ENCODE data around the gene ELL3.
"Not testable (repeated sequence)": the region's sequence is repeated elsewhere in the genome, so short reads cannot be mapped to it uniquely, and the experiment has no call there.

ELL3 gene

DNA sequence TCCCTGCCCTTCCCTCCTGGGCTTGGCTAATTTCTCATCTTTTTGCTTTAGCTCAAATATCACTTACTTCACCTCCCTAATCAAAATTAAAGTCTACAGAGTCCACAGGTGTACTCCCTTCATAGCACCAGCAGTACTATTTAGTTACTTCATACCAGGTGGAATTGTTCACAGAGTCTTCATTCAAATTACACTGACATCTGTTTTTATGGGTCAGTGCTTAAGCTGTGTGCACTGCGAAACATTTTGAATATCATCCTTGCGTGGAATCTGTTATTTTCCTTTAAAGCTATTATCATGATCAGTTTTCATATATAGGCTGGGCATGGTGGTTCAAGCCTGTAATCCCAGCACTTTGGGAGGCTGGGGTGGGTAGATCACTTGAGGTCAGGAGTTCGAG is 12.6 kb upstream of the ELL3 start:
- no peak for FAIRE-seq

DNA sequence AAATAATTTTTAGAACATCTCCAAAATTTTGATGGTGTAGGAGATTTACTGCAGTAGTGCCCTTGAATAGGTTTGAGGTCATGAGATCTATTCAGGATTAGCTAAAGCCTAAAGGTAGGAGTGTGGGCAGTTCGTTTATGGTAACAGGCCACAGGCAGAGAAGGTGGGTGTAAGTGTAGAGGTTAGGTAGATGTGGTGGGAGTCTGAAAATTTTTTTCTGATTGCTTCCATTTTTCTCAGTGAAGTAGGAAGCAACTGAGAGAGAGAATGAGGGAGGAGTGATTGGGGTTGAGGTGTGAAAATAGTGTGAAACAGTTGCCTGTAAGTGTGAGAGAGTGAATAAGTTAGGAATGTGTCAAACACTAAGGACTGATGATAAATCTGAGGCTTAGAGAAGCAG is 2.2 kb upstream of the ELL3 start:
- no peak for FAIRE-seq

GRCh38 chr15:43777267-43777914 is 625 bp upstream of the ELL3 start:
- FAIRE-seq: no peak

GRCh38 chr15:43776101-43776717 is 557 bp downstream of the ELL3 start:
- FAIRE-seq: no peak

DNA sequence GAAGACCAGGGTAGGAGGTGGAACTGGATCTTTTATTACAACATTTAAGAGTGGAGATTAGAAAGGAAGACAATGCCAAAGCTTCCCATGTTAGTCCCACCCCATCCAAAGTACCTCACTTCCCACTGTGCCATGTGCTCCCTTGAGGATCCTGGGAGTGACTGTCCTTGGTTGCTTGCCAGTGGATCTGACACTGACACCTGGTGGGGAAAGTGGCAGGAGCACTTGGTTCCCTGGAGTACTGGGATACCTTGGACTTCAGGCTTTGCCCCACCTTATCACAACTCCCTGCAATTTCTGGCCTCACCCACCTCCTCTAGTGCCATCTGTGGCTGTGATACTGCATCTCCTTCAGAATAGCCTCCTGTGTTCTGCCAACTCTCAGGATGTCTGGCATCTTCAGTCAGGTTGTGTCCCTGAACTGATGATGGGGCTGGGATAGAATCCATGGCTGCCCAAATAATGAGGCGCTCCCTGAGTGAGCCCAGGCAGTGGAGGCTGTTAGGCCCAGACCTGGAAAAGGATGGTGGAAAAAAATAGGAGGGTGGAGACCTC is 1.3 kb downstream of the ELL3 start:
- no peak for FAIRE-seq

GRCh38 chr15:43774062-43774461 is 2.7 kb downstream of the ELL3 start:
- no peak for FAIRE-seq

DNA sequence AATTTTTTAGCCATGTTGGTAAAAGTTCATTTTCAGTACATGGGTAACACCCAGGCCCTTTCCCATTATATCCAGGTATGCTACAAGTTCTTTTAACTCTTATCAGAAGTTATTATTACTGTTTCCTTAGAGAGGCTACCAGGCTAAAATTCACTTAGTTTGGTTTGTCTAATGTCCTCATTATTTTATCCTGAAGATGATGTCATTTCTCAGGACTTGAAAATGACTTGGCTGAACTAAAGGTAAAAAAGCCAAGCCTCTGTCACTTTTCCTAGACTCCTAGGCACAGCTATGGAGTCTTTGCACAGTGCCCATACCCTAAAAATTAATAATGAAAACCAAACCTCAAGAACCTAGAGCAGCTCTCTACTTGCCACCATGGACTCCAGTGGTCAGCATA is 4.1 kb downstream of the ELL3 start:
- no peak for FAIRE-seq

DNA sequence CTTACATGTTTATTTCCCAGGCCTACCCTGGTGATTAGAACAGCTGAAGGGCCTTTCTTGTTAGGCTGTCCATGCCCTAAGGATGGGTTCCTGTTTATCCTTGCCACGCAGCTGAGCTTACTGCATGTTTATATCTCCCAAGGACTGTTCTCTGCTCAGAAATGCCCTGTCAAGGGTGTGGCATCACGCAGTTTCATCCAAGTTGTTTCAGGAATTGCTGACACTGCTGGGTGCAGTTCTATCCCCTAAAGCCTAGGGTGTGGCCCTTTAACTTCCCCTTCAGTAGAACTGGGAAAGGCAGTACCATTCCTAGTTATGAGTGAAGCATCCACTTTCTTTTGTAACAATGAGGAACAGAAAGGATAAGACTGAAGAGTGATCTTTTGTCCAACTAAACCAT is 5.0 kb downstream of the ELL3 start:
- FAIRE-seq: no peak

DNA sequence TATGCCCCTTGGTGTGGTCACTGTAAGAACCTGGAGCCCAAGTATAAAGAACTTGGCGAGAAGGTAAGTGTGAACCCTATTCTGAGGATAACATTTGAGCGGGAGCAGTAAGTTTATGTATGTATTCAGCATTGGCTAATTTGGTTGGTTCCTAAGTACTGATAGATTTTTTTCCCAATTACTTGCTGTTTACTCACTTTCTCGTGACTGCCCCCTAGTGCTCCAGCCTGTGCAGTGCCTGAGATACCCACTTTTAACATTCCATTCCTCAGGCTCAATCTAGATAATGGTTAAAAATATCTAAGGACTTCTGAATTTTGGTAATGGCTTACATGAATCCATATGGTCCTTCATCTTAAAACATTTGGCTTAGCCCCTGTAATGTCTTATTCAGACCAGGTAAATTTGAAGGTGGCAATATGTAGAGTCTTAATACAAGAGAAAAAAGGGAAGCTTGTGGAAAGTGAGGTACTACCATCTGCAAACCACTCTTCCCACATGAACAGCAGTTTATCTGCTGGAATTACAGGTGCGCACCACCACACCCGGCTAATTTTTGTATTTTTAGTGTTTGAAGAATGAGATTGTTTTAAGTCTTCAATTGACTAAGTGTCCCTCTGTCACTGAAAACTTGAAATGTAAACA is 7.1 kb downstream of the ELL3 start:
- FAIRE-seq: peak; percentile 82

DNA sequence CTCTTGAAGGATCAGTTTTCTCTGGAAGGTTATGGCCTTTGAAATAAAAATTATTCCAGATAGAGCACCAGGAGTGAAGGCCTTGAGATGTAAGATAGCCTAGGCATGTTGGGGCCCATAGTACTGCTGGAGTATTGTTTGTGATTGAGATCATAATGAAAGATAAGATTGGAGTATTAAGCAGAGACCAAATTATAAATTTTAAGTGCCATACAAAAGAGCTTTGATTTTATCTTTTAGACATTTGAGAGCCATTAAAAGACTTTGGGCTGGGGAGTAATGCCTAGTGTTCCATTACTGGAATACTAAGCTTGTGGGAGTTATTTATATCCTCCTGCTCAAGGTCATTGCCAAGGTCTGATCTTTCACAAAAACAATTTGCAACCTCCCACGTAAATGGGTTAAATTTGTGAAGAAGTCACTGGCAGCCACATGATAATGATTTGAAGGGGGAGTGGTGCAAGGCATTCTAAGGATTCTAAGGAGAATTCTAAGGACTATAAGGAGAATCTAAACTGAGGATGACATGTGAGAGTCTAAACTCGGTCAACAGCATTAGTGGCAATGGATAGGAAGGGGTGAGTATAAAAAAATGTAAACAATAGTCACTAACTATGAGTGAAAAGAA is 12.8 kb downstream of the ELL3 start:
- FAIRE-seq: no peak

- no peak for FAIRE-seq
These were observed 13.9 kb downstream of the ELL3 start for GRCh38 chr15:43762824-43763223.

GRCh38 chr15:43751885-43752284 is 24.9 kb downstream of the ELL3 start:
- no peak for FAIRE-seq

DNA sequence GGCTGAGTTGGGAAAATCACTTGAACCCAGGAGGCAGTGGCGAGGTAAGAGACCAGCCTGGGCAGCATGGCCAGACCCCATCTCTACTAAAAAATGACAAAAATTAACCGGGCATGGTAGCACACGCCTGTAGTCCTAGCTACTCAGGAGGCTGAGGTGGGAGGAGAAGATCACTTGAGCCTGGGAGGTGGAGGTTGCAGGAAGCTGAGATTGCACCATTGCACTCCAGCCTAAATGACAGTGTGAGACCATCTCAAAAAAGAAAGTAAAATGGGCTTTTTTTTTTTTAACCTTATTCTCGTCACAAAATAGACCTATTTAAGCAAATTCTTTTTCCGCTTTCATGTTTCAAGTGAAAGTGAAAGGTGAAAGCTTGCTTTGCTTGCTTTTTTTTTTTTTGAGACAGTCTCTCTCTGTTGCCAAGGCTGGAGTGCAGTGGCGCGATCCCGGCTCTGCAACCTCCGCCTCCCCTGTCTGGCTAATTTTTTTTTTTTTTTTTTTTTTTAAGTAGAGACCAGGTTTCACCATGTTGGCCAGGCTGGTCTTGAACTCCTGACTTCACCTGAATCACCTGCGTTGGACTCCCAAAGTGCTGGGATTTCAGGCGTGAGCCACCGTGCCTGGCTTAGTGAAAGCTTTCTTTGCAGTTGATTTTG is 26.9 kb downstream of the ELL3 start:
- no peak for FAIRE-seq

- FAIRE-seq: no peak
These were observed 28.4 kb downstream of the ELL3 start for GRCh38 chr15:43748376-43748775.

GRCh38 chr15:43746903-43747309 is 29.9 kb downstream of the ELL3 start:
- FAIRE-seq: not testable (repeated sequence)

- FAIRE-seq: not testable (repeated sequence)
These were observed 30.4 kb downstream of the ELL3 start, which contains the start of gene PDIA3 for GRCh38 chr15:43746245-43746902. TSS of gene PDIA3 (plus strand) at chr15:43746438. CDS start at chr15:43746540, 102 bp downstream.

DNA sequence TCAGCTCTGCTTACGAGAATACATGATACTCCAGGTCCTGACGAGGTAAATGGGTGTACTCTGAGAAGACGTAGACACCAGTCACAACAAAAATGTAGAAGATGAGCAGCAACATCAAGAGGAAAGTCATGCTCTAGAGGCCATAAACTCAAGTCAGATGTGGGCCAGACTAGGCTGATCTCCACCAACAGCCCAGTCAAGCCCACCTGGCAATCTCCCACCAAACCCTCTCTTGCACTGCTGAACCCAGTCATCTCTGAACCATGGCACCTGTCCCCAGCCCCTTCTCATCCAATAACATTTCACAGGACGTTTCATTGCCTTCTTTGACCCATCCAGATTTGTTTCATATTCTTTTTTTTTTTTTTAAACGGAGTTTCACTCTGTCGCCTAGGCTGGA is 41.4 kb downstream of the ELL3 start:
- FAIRE-seq: no peak

DNA sequence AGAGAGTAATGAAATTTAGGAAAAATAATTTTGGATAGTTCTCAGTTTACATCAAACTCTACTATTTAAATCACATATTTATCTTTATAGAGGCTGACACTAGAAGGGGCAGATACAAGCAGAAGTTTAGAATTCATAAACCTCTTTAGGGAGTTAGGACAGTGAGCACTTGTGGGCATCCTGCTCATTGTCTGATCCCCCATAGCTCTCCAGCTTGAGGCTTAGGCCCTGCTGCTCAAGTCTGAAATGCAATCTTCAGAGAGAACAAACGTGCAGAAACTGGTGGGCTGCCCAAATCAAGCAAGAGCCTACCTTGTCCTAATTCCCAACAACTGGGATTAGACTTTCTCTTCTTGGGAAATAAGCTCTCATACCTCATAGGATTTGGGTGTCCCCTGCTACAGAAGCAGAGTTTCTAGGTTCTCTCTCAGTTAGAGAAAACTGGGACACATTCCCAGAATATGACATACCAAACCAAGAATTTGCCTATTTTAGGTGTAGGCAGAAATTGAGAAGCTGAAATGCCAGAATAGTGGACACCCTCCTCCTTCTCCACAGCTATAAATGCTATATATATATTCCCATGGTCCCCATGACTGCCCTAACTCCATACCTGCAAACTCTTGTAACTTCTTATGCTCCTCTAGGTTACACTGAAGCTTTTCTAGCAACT is 48.6 kb downstream of the ELL3 start:
- FAIRE-seq: not testable (repeated sequence)

DNA sequence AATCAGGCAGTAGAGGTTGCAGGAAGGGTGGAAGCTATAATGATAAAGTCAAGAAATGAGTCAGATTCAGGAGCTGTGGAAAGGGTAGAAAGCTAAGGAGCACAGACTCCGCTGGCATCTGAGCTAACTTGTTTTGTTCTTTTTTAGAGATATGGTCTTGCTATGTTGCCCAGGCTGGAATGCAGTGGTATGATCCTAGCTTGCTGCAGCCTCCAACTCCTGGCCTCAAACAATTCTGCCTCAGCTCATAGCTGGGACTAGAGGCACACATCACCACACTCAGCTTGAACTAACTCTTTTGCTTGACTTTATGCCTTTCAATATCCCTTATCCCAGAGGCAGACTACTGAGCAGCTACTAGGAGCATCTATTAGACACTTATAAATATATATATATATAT is 50.5 kb downstream of the ELL3 start:
- FAIRE-seq: not testable (repeated sequence)

- FAIRE-seq: no peak
These were observed 53.6 kb downstream of the ELL3 start for GRCh38 chr15:43723151-43723550.
